ENCODE data around the gene PSD. TPM values are rescaled to one million over a fixed set of nuclear protein-coding genes. Genes with fewer than 3 reads are reported as not detected.

PSD gene
- total RNA-seq, 1 experiment from 2014 or later, result 0.75 TPM

- Mint-ChIP-seq H3K27me3 (ENCODE audit: insufficient read depth, unreplicated experiment) (no peaks in the 10 kb centered on the region), H3K9me3 (ENCODE audit: unreplicated experiment) (no peaks in the 10 kb centered on the region), H3K27ac (ENCODE audit: low read depth, unreplicated experiment) (no peak overlapping the region), H3K4me1 (ENCODE audit: insufficient read depth, unreplicated experiment) (peaks cover 15% of the 10 kb centered on the region), H3K36me3 (ENCODE audit: insufficient read depth, unreplicated experiment) (no peaks in the 10 kb centered on the region), H3K4me3 (ENCODE audit: unreplicated experiment) (no peak overlapping the region)
- POLR2A ChIA-PET, result no interaction called here
- CTCF ChIA-PET, result no interaction called here
- TF ChIP-seq CTCF (IDR thresholded peaks at IDR 0.05; ENCODE audit: unreplicated experiment), result no peak
- BruUV-seq (replicated peaks), result no TSS peak
- no peak for DNase-seq (ENCODE audit: unreplicated experiment)
- intact Hi-C loops (cut with micrococcal nuclease), result no loop called here
Observed at GRCh38 chr10:102438374-102438773, 19.8 kb upstream of the PSD start.

- intact Hi-C loops (cut with micrococcal nuclease), result no loop called here
- DNase-seq (ENCODE audit: unreplicated experiment), result no peak
- Mint-ChIP-seq H3K36me3 (ENCODE audit: insufficient read depth, unreplicated experiment) (no peaks in the 10 kb centered on the region), H3K4me3 (ENCODE audit: unreplicated experiment) (no peak overlapping the region), H3K4me1 (ENCODE audit: insufficient read depth, unreplicated experiment) (peaks cover 15% of the 10 kb centered on the region), H3K27ac (ENCODE audit: low read depth, unreplicated experiment) (no peak overlapping the region), H3K27me3 (ENCODE audit: insufficient read depth, unreplicated experiment) (no peaks in the 10 kb centered on the region), H3K9me3 (ENCODE audit: unreplicated experiment) (no peaks in the 10 kb centered on the region)
- BruUV-seq (replicated peaks), result no TSS peak
- CTCF ChIA-PET, result no interaction called here
- TF ChIP-seq CTCF (IDR thresholded peaks at IDR 0.05; ENCODE audit: unreplicated experiment), result no peak
- POLR2A ChIA-PET, result interaction anchor here (0.7 kb wide), 1 partner anchor 29 kb away, joined by 3 read pairs; no protein-coding TSS in a partner anchor
Observed at GRCh38 chr10:102437515-102437914, 18.9 kb upstream of the PSD start.

- BruUV-seq (replicated peaks), result no TSS peak
- intact Hi-C loops (cut with micrococcal nuclease), result no loop called here
- H3K36me3 Mint-ChIP-seq (ENCODE audit: insufficient read depth, unreplicated experiment), result no peaks in the 10 kb centered on the region
- TF ChIP-seq CTCF (IDR thresholded peaks at IDR 0.05; ENCODE audit: unreplicated experiment), result no peak
- H3K4me3 Mint-ChIP-seq (ENCODE audit: unreplicated experiment), result no peak overlapping the region
- no peak for DNase-seq (ENCODE audit: unreplicated experiment)
- H3K27ac Mint-ChIP-seq (ENCODE audit: low read depth, unreplicated experiment), result no peak overlapping the region
- ChIA-PET CTCF (interaction anchor here (0.6 to 0.7 kb wide), 3 partner anchors 39 to 84 kb away, joined by 3 read pairs; no protein-coding TSS in a partner anchor), POLR2A (interaction anchor here (0.6 to 5.2 kb wide), 3 partner anchors 11 to 16 kb away, joined by 3 to 63 read pairs (median 3); partner anchors contain the start of genes C10orf95 and FBXL15)
- peaks cover 20% of the 10 kb centered on the region for H3K4me1 Mint-ChIP-seq (ENCODE audit: insufficient read depth, unreplicated experiment)
- H3K27me3 Mint-ChIP-seq (ENCODE audit: insufficient read depth, unreplicated experiment), result no peaks in the 10 kb centered on the region
- no peaks in the 10 kb centered on the region for H3K9me3 Mint-ChIP-seq (ENCODE audit: unreplicated experiment)
Observed at GRCh38 chr10:102436312-102436711, 17.7 kb upstream of the PSD start.

GRCh38 chr10:102435529-102436233 lies 17.1 kb upstream of the PSD start:
- H3K9me3 Mint-ChIP-seq (ENCODE audit: unreplicated experiment), result no peaks in the 10 kb centered on the region
- POLR2A ChIA-PET, result interaction anchor here (1.0 to 5.7 kb wide), 4 partner anchors 12 to 67 kb away, joined by 3 to 119 read pairs (median 33); partner anchors contain the start of genes ACTR1A, C10orf95 and FBXL15
- H3K4me3 Mint-ChIP-seq (ENCODE audit: unreplicated experiment), result no peak overlapping the region
- no peaks in the 10 kb centered on the region for H3K27me3 Mint-ChIP-seq (ENCODE audit: insufficient read depth, unreplicated experiment)
- CTCF ChIA-PET, result interaction anchor here (0.6 to 1.0 kb wide), 5 partner anchors 13 to 205 kb away, joined by 3 to 5 read pairs (median 3); no protein-coding TSS in a partner anchor
- intact Hi-C loops (cut with micrococcal nuclease), result no loop called here
- no peaks in the 10 kb centered on the region for H3K36me3 Mint-ChIP-seq (ENCODE audit: insufficient read depth, unreplicated experiment)
- no peak for TF ChIP-seq CTCF (IDR thresholded peaks at IDR 0.05; ENCODE audit: unreplicated experiment)
- TSS peak; percentile 19 for BruUV-seq (replicated peaks)
- H3K27ac Mint-ChIP-seq (ENCODE audit: low read depth, unreplicated experiment), result no peak overlapping the region
- no peak for DNase-seq (ENCODE audit: unreplicated experiment)
- H3K4me1 Mint-ChIP-seq (ENCODE audit: insufficient read depth, unreplicated experiment), result peaks cover 21% of the 10 kb centered on the region

All from MCF 10A (cell line).